ENCODE data around the gene TRDN.

DNA sequence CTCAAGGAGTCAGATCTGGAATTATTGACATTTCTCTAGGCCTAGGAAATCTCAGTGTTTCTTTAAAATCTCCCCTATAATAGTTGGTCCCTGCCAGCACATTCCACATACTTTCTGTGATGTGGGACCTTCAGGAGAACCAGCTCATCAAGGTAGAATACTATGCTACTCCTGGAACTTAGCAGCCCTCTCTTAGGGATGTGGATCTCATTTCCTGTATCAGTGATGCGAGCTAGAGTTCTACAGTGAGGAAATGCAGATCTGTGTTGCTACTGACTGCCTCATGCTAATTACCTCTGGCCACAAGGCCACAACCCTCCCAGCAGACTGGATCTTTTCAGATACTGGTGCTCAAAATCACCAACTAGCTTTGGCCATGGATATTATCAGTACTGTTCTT is 446.9 kb downstream of the TRDN start:
- TF ChIP-seq ZNF221 (tag by site-specific recombination; IDR thresholded peaks at IDR 0.05; ENCODE audit: borderline replicate concordance) (no peak), ZNF830 (tag by site-specific recombination; IDR thresholded peaks at IDR 0.05; ENCODE audit: low read depth) (no peak), ZNF350 (tag by site-specific recombination; IDR thresholded peaks at IDR 0.05) (no peak)

Data from HEK293 (cell line).